Nephron (organoid): ENCODE results near the gene TRIM72.

Source experiments
- H3K27ac Mint-ChIP-seq, 3 experiments: 2 replicates each; pipeline ENCODE4 v1.8.0; 2020; ENCODE audit warnings: mixed read lengths in 3 of 3, mild to moderate bottlenecking in 2 of 3, moderate library complexity in 1 of 3
- H3K27me3 Mint-ChIP-seq: 2 replicates; pipeline ENCODE4 v1.8.0; 2021; ENCODE audit warnings: low read depth, mild to moderate bottlenecking, moderate library complexity, mixed read lengths
- H3K36me3 Mint-ChIP-seq: 2 replicates; pipeline ENCODE4 v1.8.0; 2020; ENCODE audit warnings: low read depth, mixed read lengths
- H3K4me1 Mint-ChIP-seq: 2 replicates; pipeline ENCODE4 v1.8.0; 2020; ENCODE audit warnings: mixed read lengths
- H3K4me3 Mint-ChIP-seq, 3 experiments: 2 replicates each; pipeline ENCODE4 v1.8.0; 2020; ENCODE audit warnings: mild to moderate bottlenecking in 3 of 3, mixed read lengths in 3 of 3, moderate library complexity in 2 of 3
- H3K9me3 Mint-ChIP-seq: 2 replicates; pipeline ENCODE4 v1.8.0; 2020; ENCODE audit warnings: mixed read lengths
- TF ChIP-seq, protein P1 (sequence below), 3 experiments: fragments of 200-600 bp; sonication (generic); IDR thresholded peaks; one replicate each; pipeline ENCODE4 v1.5.0; 2021; ENCODE audit warnings: antibody characterized with exemption in 3 of 3; ENCODE audit not compliant: unreplicated experiment in 3 of 3

The TRIM72 gene

DNA sequence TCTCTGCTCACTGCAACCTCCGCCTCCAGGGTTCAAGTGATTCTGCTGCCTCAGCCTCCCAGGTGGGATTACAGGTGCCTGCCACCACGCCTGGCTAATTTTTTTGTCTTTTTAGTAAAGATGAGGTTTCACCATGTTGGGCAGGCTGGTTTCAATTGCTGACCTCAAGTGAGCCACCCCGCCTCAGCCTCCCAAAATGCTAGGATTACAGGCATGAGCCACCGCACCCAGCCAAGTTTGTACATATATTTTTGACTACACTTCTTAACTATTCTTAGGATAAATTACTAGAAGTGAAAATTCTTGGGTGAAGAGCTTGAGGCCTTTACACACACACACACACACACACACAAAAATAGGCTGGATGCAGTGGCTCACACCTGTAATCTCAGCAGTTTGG, 44.4 kb downstream of the TRIM72 start:
- Mint-ChIP-seq H3K9me3 (no peaks in the 10 kb centered on the region), H3K27me3 (peaks cover 24% of the 10 kb centered on the region), H3K4me3 (no peak overlapping the region), H3K36me3 (no peaks in the 10 kb centered on the region), H3K4me1 (no peaks in the 10 kb centered on the region), H3K27ac (no peak overlapping the region)
- TF ChIP-seq, protein P1, sequence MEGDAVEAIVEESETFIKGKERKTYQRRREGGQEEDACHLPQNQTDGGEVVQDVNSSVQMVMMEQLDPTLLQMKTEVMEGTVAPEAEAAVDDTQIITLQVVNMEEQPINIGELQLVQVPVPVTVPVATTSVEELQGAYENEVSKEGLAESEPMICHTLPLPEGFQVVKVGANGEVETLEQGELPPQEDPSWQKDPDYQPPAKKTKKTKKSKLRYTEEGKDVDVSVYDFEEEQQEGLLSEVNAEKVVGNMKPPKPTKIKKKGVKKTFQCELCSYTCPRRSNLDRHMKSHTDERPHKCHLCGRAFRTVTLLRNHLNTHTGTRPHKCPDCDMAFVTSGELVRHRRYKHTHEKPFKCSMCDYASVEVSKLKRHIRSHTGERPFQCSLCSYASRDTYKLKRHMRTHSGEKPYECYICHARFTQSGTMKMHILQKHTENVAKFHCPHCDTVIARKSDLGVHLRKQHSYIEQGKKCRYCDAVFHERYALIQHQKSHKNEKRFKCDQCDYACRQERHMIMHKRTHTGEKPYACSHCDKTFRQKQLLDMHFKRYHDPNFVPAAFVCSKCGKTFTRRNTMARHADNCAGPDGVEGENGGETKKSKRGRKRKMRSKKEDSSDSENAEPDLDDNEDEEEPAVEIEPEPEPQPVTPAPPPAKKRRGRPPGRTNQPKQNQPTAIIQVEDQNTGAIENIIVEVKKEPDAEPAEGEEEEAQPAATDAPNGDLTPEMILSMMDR (IDR thresholded peaks at IDR 0.05; ENCODE audit: unreplicated experiment in 3 of 3): no peak

DNA sequence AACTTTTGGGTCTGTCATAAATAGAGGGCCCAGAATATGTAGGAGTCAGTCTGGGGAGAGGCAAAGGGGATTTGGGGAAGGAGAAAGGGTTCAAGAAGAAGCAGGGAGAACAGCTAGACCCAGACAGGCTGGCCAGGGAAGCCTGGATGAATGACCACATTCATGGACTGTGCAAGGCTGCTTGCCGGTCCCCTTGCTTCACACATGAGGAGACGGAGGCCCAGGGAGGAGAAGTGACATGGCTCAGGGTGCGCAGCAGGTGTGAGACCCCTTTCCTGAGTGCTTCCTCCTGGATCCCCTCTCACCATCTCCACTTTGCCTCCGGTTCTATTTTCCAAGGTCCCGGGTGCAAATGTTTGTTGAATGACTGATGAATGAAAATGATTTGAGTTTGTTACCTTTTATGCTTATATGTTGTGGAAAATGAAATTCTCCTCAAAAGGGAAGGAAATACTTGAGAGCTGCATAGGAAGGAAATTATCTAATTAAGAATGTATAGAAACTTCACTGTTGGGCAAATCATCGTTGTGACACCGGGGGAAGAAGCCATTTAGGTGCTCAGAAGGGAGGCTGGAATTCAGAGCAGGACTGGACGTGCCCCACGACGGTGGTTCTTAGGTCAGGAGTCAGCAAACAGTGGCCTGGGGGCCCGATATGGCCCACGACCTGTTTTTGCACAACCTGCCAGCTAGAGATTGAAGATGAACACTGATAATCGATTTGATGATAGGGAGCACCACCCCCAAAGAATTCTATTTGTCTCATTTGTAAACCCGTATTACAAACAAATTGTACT, 46.4 kb downstream of the TRIM72 start:
- H3K4me1 Mint-ChIP-seq: no peaks in the 10 kb centered on the region
- H3K36me3 Mint-ChIP-seq: no peaks in the 10 kb centered on the region
- H3K27me3 Mint-ChIP-seq: peaks cover 18% of the 10 kb centered on the region
- TF ChIP-seq, protein P1 (IDR thresholded peaks at IDR 0.05; ENCODE audit: unreplicated experiment in 3 of 3): no peak
- no peaks in the 10 kb centered on the region for H3K9me3 Mint-ChIP-seq
- no peak overlapping the region for H3K27ac Mint-ChIP-seq
- H3K4me3 Mint-ChIP-seq: no peak overlapping the region

DNA sequence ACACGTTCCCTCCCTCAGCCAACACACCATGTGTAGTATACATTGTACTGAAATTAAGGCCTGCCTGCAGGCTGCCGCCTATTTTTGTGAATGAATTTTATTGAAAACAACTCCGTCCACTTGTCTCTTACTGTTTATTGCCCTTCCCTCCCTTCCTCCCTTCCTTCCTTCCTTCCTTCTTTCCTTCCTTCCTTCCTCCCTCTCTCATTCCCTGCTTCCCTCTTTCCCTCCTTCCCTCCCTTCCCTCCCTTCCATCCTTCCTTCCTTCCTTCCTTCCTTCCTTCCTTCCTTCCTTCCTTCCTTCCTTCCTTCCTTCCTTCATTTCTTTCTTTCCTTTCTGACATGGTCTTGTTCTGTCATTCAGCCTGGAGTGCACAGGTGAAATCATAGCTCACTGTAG, 48.2 kb downstream of the TRIM72 start:
- peak overlapping the region in 1 of 3 experiments; percentile 25 for H3K4me3 Mint-ChIP-seq
- H3K4me1 Mint-ChIP-seq: no peaks in the 10 kb centered on the region
- H3K36me3 Mint-ChIP-seq: no peaks in the 10 kb centered on the region
- H3K27ac Mint-ChIP-seq: no peak overlapping the region
- TF ChIP-seq, protein P1 (IDR thresholded peaks at IDR 0.05; ENCODE audit: unreplicated experiment in 3 of 3): no peak
- H3K9me3 Mint-ChIP-seq: no peaks in the 10 kb centered on the region
- peaks cover 17% of the 10 kb centered on the region for H3K27me3 Mint-ChIP-seq

DNA sequence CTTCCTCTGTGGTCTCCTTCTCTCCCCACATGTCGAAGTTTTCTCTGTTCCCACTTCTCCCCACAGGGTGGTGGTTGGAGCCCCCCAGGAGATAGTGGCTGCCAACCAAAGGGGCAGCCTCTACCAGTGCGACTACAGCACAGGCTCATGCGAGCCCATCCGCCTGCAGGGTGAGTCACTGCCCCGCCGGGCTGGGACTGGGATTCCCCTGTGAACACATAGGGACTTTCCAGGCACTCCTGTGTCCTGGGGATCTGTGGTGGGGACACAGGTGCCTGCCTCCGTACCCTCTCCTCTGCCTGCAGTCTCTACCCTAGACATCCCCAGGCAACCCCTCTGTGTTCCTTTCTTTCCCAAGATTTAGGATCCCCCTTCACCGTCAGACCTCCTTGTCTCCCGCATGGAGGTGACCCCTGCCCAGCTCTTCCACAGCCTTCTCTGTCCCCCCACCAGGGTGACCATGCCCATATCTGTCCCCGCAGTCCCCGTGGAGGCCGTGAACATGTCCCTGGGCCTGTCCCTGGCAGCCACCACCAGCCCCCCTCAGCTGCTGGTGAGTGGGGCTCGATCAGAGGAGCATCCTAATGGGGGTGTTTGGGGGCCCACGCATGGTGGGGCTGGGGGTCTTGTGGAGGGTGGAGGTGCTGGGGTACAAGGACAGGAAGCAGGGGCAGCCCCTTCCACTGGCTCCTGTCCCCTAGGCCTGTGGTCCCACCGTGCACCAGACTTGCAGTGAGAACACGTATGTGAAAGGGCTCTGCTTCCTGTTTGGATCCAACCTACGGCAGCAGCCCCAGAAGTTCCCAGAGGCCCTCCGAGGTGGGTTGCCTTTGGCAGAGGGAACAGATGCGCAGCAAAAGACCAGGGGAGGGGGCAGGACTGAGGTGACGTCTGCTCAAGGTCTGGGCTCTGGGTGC, 51.7 kb downstream of the TRIM72 start:
- H3K27ac Mint-ChIP-seq: no peak overlapping the region
- H3K36me3 Mint-ChIP-seq: no peaks in the 10 kb centered on the region
- no peaks in the 10 kb centered on the region for H3K4me1 Mint-ChIP-seq
- H3K4me3 Mint-ChIP-seq: no peak overlapping the region
- TF ChIP-seq, protein P1 (IDR thresholded peaks at IDR 0.05; ENCODE audit: unreplicated experiment in 3 of 3): no peak
- peaks cover 28% of the 10 kb centered on the region for H3K27me3 Mint-ChIP-seq
- H3K9me3 Mint-ChIP-seq: no peaks in the 10 kb centered on the region

DNA sequence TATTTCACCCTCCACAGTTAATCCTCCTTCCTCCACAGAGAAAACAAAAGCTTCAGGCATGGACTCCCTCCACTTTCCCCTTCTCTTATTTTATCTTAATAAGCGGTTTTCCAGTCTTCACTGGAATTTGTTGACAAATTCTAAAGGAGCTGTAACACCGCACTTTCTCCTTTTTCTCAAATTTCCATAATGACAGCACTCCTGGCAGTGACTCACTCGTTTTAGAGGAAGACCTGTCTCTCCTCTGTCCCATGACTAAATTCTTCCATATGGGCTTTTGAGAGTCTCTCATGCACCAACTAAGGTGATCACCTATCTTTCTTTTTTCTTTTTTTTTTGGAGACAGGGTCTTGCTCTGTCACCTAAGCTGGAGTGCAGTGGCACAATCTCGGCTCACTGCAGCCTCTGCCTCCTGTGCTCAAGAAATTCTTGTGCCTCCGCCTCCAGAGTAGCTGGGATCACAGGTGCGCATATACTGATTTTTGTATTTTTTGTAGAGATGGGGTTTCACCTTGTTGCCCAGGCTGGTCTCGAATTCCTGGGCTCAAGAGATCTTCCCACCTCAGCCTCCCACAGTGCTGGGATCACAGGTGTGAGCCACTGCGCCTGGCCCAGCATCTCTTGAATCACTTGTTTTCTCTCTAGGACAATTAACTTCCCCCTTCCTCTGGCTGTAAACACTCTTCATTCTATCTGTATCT, 53.6 kb downstream of the TRIM72 start:
- no peak overlapping the region for H3K27ac Mint-ChIP-seq
- no peaks in the 10 kb centered on the region for H3K9me3 Mint-ChIP-seq
- no peaks in the 10 kb centered on the region for H3K4me1 Mint-ChIP-seq
- no peak overlapping the region for H3K4me3 Mint-ChIP-seq
- peaks cover 44% of the 10 kb centered on the region for H3K27me3 Mint-ChIP-seq
- H3K36me3 Mint-ChIP-seq: no peaks in the 10 kb centered on the region
- TF ChIP-seq, protein P1 (IDR thresholded peaks at IDR 0.05; ENCODE audit: unreplicated experiment in 3 of 3): no peak
